GM23248 (cell line): ENCODE measurements around the gene CASZ1.

Experiments
- EZH2 ChIP-seq: fragments of 200-600 bp; sonication (generic); IDR thresholded peaks from 2 replicates; pipeline ENCODE4 v1.6.1; 2018; ENCODE audit warnings: antibody characterized with exemption, mild to moderate bottlenecking; ENCODE audit not compliant: insufficient read depth, poor library complexity, severe bottlenecking
- EZH2phosphoT487 ChIP-seq: fragments of 200-600 bp; sonication (generic); IDR thresholded peaks from 2 replicates; pipeline ENCODE4 v1.6.1; 2018; ENCODE audit warnings: antibody characterized with exemption, moderate library complexity, mild to moderate bottlenecking, low read depth; ENCODE audit not compliant: insufficient read depth

GRCh38 chr1:10606064-10606463 lies 190.4 kb downstream of the CASZ1 start:
- TF ChIP-seq EZH2, result no peak
- TF ChIP-seq EZH2phosphoT487, result no peak
